ENCODE measurements around the gene HDAC7. TPM values are rescaled to one million over a fixed set of nuclear protein-coding genes. Genes with fewer than 3 reads are reported as not detected.

HDAC7 gene
- total RNA-seq, 2 experiments from 2014 or later = 373 to 382 TPM

DNA sequence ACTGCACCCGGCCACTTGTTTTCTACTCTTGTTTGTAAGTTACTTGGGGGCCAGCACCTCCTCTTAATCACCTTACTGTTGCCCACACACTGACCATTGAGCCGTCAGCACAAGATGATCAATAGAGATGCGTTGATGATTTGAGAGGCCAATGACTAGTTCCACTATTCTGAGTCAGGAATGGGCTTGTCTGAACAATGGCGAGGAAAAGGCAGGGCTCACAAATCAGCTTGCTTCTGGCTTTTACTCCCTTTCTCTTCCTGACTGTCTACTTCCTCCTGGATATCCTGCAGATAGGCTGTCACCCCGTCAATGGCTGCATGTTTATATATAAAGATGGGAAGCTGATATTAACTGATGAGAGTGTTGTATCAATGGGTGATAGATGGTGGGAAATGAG, 29.1 kb upstream of the HDAC7 start:
- no peak overlapping the region for H3K27ac Mint-ChIP-seq
- no peaks in the 10 kb centered on the region for H3K9me3 Mint-ChIP-seq
- H3K27me3 Mint-ChIP-seq = peaks cover 2% of the 10 kb centered on the region
- TF ChIP-seq, protein P1, sequence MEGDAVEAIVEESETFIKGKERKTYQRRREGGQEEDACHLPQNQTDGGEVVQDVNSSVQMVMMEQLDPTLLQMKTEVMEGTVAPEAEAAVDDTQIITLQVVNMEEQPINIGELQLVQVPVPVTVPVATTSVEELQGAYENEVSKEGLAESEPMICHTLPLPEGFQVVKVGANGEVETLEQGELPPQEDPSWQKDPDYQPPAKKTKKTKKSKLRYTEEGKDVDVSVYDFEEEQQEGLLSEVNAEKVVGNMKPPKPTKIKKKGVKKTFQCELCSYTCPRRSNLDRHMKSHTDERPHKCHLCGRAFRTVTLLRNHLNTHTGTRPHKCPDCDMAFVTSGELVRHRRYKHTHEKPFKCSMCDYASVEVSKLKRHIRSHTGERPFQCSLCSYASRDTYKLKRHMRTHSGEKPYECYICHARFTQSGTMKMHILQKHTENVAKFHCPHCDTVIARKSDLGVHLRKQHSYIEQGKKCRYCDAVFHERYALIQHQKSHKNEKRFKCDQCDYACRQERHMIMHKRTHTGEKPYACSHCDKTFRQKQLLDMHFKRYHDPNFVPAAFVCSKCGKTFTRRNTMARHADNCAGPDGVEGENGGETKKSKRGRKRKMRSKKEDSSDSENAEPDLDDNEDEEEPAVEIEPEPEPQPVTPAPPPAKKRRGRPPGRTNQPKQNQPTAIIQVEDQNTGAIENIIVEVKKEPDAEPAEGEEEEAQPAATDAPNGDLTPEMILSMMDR (IDR thresholded peaks at IDR 0.05) = no peak
- intact Hi-C loops (cut with micrococcal nuclease) = no loop called here
- peaks cover 64% of the 10 kb centered on the region for H3K36me3 Mint-ChIP-seq (ENCODE audit: low read depth)
- ChIA-PET CTCF (interaction anchor here (1.4 to 5.0 kb wide), 3 partner anchors 10 to 107 kb away, joined by 5 to 25 read pairs (median 17); no protein-coding TSS in a partner anchor), POLR2A (interaction anchor here (0.8 to 1.7 kb wide), 2 partner anchors 10 to 11 kb away, joined by 4 to 7 read pairs; no protein-coding TSS in a partner anchor)
- no peak overlapping the region for H3K4me3 Mint-ChIP-seq
- no peak for DNase-seq
- ATAC-seq = no peak
- H3K4me1 Mint-ChIP-seq (ENCODE audit: low read depth) = peaks cover 11% of the 10 kb centered on the region

DNA sequence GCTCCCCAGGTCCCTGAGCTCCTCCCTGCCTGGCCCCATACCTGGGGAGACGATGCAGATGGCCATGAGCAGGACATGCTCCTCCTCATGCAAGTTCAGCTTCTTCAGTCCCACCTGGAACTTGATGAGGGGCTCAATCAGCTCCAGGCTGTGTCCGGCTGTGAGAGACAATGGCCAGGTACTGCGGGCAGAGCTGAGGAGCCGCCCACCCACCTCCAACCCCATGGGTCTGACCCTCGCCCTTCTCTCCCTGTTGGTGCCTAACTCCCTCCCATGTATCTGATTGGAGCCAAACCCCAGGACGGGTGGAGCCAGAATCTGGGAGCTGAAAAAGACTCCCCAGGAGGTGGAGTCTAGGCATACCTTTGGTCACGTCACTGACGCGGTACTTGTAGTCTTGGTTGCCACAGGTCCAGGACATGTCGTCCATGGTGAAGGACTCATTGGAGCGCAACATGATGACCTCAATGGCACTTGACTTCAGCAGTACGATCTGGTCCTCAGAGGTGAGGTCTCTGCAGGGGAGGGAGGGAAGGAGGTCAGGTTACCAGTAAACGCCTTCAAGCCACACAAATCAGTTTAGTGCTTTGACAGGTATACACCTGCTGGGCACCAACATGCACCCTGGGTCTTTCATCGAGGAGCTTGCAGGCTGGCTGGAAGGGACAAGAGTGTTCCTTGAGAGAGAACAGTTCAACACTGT, 26.7 kb upstream of the HDAC7 start:
- ATAC-seq = no peak
- intact Hi-C loops (cut with micrococcal nuclease) = no loop called here
- POLR2A ChIA-PET = no interaction called here

DNA sequence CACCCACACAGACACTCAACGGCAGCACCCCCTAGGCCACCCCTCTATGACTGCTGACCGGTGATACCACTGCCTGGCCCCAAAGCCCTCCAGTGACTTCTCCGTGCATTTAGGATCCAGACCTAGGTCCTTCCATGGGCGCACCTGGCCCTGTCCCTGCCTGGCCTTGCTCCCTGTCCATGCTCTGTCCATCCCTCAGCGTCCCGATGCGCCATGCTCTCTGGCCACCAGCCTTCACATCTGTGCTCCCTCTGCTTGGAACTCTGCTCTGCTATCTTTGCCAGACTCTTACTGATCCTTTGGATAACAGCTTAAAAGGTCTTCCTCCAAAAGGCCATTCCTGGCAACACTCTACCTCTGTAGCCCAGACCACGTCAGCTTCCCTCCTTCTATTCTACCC, 25.4 kb upstream of the HDAC7 start:
- Mint-ChIP-seq H3K4me1 (ENCODE audit: low read depth) (peaks cover 6% of the 10 kb centered on the region), H3K4me3 (no peak overlapping the region), H3K27ac (no peak overlapping the region), H3K27me3 (peaks cover 2% of the 10 kb centered on the region), H3K36me3 (ENCODE audit: low read depth) (peaks cover 40% of the 10 kb centered on the region), H3K9me3 (no peaks in the 10 kb centered on the region)
- ChIA-PET POLR2A (interaction anchor here (0.9 to 21.6 kb wide), 3 partner anchors 12 to 66 kb away, joined by 3 to 904 read pairs (median 3); partner anchors contain the start of gene HDAC7), CTCF (interaction anchor here (5.0 kb wide), 1 partner anchor 8 kb away, joined by 25 read pairs; no protein-coding TSS in a partner anchor)
- TF ChIP-seq, protein P1 (IDR thresholded peaks at IDR 0.05) = no peak
- intact Hi-C loops (cut with micrococcal nuclease) = no loop called here
- DNase-seq (no peak), ATAC-seq (no peak)

More for the DNA sequence above, 26.7 kb upstream of the HDAC7 start:
- TF ChIP-seq, protein P1 (IDR thresholded peaks at IDR 0.05) = no peak
- peaks cover 13% of the 10 kb centered on the region for H3K4me1 Mint-ChIP-seq (ENCODE audit: low read depth)
- peaks cover 2% of the 10 kb centered on the region for H3K27me3 Mint-ChIP-seq
- H3K9me3 Mint-ChIP-seq = no peaks in the 10 kb centered on the region
- no peak for DNase-seq
- no peak overlapping the region for H3K4me3 Mint-ChIP-seq
- peaks cover 52% of the 10 kb centered on the region for H3K36me3 Mint-ChIP-seq (ENCODE audit: low read depth)
- CTCF ChIA-PET = interaction anchor here (1.4 to 5.0 kb wide), 3 partner anchors 10 to 105 kb away, joined by 4 to 25 read pairs (median 17); no protein-coding TSS in a partner anchor
- H3K27ac Mint-ChIP-seq = no peak overlapping the region

DNA sequence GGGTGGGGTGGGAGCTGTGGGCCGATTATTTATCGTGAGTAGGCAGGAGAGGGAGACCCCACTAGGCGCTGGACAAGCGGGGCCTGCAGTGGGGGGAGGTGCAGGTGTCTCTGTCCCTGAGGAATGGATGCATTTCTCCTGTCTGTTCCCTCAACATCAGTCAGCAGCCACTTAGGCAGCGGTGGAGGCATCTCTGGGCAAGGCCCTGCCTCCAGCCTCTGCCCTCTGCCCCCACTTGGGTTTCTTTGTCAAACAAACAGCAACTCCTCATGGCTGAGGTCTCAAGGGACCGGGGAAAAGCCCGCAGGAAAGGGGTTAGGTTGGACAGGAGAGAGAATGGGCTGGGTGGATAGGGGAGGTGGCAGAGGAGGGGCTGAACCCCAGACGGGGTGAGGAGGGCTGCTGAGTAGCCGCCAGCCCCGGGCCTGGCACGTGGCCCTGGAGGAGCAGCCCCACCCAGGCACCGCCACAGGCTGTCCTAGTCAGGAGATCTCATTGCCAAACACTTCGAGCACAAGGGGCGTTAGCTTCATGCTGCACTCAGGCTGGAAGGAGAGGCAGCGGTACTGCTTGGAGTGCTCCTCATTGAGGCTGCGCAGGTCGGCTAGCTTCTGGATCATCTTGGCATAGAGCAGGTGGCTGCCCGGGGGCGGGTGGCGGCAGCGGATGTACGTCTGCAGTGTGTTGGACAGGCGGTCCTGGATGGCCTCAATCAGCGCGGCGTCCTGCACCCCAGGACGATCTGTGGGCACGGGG, 24.7 kb upstream of the HDAC7 start:
- Mint-ChIP-seq H3K4me1 (ENCODE audit: low read depth) (peaks cover 6% of the 10 kb centered on the region), H3K27ac (no peak overlapping the region), H3K27me3 (peaks cover 2% of the 10 kb centered on the region), H3K36me3 (ENCODE audit: low read depth) (peaks cover 38% of the 10 kb centered on the region), H3K9me3 (no peaks in the 10 kb centered on the region), H3K4me3 (no peak overlapping the region)
- CTCF ChIA-PET = interaction anchor here (0.8 to 5.0 kb wide), 2 partner anchors 8 to 102 kb away, joined by 3 to 25 read pairs; no protein-coding TSS in a partner anchor
- POLR2A ChIA-PET = interaction anchor here (0.9 to 21.6 kb wide), 5 partner anchors 11 to 134 kb away, joined by 3 to 904 read pairs (median 3); partner anchors contain the start of gene HDAC7
- ATAC-seq (no peak), DNase-seq (no peak)
- TF ChIP-seq, protein P1 (IDR thresholded peaks at IDR 0.05) = no peak
- intact Hi-C loops (cut with micrococcal nuclease) = no loop called here

Measured in activated CD8-positive, alpha-beta T cell treated with anti-CD3 and anti-CD28 coated beads for 36 hours (primary cell).